GDM1 (cell line): ENCODE data around the gene CXCL1.

Experiments
- DNase-seq: peaks from one replicate; lab custom pipeline; 2025; lab: John Stamatoyannopoulos, UW

The CXCL1 gene

DNA sequence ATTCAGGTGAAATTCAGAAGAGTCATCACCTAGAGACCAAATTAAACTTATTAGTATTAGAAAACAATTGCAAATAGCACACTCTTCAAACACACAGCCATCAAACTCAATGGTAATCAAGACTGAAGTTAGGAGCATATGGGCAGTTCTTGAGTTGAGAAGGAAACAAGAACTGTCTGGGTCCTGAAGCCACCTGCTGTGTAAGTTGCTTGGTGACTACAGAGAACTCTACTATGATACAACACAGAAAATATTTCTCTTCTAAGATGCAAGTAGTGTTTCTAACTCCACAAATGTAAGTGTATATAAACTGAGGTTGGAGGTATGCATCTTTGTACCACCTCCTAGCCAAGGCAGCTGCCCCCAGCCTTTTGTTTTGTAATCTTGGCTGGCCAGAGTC is 16.4 kb upstream of the CXCL1 start:
- DNase-seq: no peak

- no peak for DNase-seq
Measured at GRCh38 chr4:73853246-73853704, 15.9 kb upstream of the CXCL1 start, which contains the start of gene PF4V1. PF4V1 (plus strand) TSS chr4:73853296; CDS start chr4:73853363, 67 bp downstream.

- no peak for DNase-seq
Measured at GRCh38 chr4:73853718-73854473, 15.3 kb upstream of the CXCL1 start.

DNA sequence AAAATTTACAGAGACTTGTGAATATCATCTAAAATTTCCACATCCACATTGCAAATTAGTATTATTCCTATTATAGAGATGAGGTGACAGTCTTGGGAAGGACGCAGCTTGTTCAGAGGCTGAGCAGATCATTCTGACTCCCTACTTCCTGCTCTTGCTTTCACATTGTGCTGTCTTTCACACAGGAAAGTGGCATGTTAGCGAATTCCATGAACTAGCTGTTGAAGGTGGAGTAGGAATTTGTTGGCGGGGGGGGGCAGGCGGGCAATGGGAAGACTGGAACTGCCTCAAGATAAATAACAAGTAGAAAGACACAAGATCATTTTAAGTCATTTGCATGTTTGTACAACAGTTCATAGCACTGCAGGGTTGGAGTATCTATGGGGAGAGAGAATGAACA is 13.8 kb upstream of the CXCL1 start:
- no peak for DNase-seq

DNA sequence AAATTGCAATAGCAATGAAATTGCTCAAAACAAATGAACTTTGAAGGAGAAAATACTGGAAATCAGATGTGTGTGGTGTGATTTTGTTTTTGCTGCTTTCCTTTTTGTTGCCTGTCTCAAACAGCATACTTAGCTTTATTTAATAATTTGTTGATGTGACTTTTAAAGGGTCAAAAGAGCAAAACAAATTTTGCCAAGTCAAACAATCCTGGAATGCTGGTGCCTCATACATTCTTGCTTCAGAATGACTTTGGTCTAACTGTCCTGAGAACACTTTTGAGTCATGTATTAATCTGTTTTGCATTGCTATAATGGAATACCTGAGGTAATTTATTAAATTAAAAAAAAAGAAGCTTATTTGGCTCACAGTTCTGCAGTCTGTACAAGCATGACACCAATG is 12.7 kb upstream of the CXCL1 start:
- no peak for DNase-seq

GRCh38 chr4:73859614-73860088 is 9.5 kb upstream of the CXCL1 start:
- DNase-seq: no peak

- DNase-seq: no peak
Measured at GRCh38 chr4:73860181-73860580, 9.0 kb upstream of the CXCL1 start.

- DNase-seq: no peak
Measured at GRCh38 chr4:73860917-73861316, 8.3 kb upstream of the CXCL1 start.

GRCh38 chr4:73862322-73862721 is 6.9 kb upstream of the CXCL1 start:
- no peak for DNase-seq

GRCh38 chr4:73864365-73864764 is 4.8 kb upstream of the CXCL1 start:
- DNase-seq: no peak

DNA sequence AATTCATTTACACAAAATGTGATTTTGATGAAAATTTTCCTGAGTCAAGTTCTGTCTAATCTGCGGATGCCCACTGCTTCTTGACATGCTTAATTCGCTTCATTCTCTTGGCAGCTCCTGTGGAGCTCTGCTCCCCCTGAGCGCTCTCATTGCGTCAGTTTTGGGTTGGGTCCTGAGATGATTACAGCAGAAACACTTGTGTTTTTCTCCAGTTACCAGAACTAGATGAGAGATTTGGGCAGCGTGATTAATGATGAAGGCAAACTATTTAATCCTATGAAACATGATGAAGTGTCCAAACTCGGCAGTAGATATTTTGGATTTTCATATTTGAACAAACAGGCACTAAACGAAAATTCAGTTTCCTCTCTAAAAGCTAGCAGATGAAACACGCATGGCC is 4.2 kb upstream of the CXCL1 start:
- DNase-seq: no peak

- DNase-seq: no peak
Measured at GRCh38 chr4:73865431-73866096, 3.6 kb upstream of the CXCL1 start.

- no peak for DNase-seq
Measured at GRCh38 chr4:73866246-73866645, 2.9 kb upstream of the CXCL1 start.

DNA sequence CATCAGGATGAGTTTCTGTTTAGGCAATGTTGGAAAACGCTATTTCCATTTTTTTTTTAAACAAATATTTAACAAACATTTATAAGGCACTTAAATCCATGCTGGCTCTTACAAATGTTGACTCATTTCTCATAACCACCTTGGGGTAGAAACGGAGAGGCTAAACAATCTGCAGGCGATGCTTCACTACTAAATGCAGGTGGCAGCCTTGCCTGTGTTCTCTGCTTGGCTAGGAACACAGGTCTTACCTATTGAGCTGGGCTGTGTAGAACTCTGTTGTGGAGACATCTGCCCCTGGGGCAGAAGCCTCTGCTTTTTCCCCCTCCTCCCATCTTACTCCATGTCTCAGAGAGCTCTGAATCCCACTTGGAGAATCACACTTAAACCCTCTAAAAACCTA is 1.4 kb upstream of the CXCL1 start:
- no peak for DNase-seq

DNA sequence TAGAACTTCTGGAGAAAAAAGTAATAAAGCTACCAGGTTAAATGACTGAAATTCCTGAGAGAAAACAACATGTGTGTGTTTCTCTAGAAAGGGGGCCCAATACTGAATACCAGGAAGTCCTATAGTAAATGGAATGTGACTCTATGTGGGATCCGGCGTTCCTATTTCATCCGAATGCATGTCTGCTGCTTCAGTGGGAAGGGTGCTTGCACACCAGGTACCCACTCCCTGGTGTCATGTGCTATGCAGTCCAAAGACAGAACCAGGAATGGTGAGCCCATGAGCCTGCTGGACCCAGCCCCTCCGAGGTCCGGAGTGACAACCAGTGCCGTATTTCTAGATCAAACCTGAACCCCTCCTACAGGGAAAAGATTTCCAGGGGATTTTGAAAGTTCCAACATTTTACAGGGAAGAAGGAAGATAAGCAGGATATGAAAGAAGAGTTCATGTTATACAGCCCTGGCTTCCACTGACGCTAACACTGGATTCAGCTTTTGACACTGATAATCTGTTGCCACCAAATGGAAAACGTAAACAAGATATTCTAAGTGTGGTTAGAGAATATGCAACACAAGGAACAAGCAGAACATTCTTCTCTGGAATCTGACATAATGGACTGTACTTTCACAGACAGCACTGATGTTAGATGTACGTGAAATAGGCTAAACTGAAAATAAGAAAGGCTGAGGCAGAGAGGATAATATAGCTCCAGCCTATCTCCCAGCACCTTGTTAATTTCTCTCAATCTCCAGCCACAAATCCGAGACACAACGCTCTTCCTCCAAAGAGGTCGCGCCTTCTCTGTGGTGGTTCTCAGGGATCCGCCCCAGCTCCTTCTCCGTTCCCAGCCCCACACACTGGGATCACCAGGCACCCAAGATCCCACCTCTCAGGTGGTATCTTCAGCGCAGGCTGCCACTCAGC is 725 bp upstream of the CXCL1 start:
- no peak for DNase-seq

GRCh38 chr4:73870260-73870659 is 1.1 kb downstream of the CXCL1 start:
- DNase-seq: no peak

- DNase-seq: no peak
Measured at GRCh38 chr4:73870768-73871167, 1.6 kb downstream of the CXCL1 start.

GRCh38 chr4:73871511-73872310 is 2.5 kb downstream of the CXCL1 start:
- DNase-seq: no peak

- no peak for DNase-seq
Measured at GRCh38 chr4:73872316-73873108, 3.3 kb downstream of the CXCL1 start.

GRCh38 chr4:73874386-73874785 is 5.2 kb downstream of the CXCL1 start:
- no peak for DNase-seq

DNA sequence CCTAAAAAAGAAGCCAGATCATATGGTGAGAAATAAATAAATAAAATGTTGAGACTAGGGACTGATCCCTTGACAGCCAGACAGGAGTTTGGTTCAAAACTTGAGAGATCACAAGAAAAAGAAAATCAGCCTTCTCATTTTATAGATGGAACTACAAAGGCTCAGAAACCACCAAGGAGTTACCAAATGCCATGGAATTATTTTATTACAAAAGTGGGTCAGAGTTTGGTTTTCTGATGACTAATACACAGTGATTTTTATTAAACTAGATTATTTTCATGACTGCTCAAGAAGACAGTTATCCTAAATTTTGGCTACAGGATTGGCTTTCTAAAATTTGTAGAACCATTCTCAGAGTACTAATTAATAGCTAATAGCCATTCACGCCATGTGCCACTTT is 6.2 kb downstream of the CXCL1 start:
- no peak for DNase-seq
